ENCODE measurements around the gene ZNRF1.

GRCh38 chr16:75039941-75040340 is 41.1 kb downstream of the ZNRF1 start:
- TF ChIP-seq ISL1 (CRISPR knock-in tag; IDR thresholded peaks at IDR 0.05), result no peak
- TF ChIP-seq PATZ1 (CRISPR knock-in tag; IDR thresholded peaks at IDR 0.05; ENCODE audit: borderline replicate concordance), result no peak
- TF ChIP-seq CSRNP3 (CRISPR knock-in tag; IDR thresholded peaks at IDR 0.05), result no peak
- no peak for TF ChIP-seq CREB5 (CRISPR knock-in tag; IDR thresholded peaks at IDR 0.05; ENCODE audit: low read depth)
- TF ChIP-seq BACH2 (CRISPR knock-in tag; IDR thresholded peaks at IDR 0.05; ENCODE audit: borderline replicate concordance), result no peak
- no peak for TF ChIP-seq POU6F1 (CRISPR knock-in tag; IDR thresholded peaks at IDR 0.05; ENCODE audit: borderline replicate concordance, low read depth)
- TF ChIP-seq ESRRG (CRISPR knock-in tag; IDR thresholded peaks at IDR 0.05), result no peak
- TF ChIP-seq RARB (CRISPR knock-in tag; IDR thresholded peaks at IDR 0.05), result no peak
- TF ChIP-seq ZNF8 (CRISPR knock-in tag; IDR thresholded peaks at IDR 0.05), result no peak
- no peak for TF ChIP-seq ARNTL (CRISPR knock-in tag; IDR thresholded peaks at IDR 0.05; ENCODE audit: borderline replicate concordance, low read depth)
- TF ChIP-seq TCF4 (CRISPR knock-in tag; IDR thresholded peaks at IDR 0.05; ENCODE audit: borderline replicate concordance), result no peak
- TF ChIP-seq ZFP3 (CRISPR knock-in tag; IDR thresholded peaks at IDR 0.05), result no peak
- no peak for TF ChIP-seq CSDC2 (CRISPR knock-in tag; IDR thresholded peaks at IDR 0.05)
- TF ChIP-seq ZFP30 (CRISPR knock-in tag; IDR thresholded peaks at IDR 0.05), result no peak

All from SK-N-SH treated with all-trans-retinoic acid at 6 μM for 48 hours (cell line).